NOMO-1 treated with dmso at 0.1 percent for 144 hours (cell line): ENCODE measurements around the gene NUP210.

Experiments
- DNase-seq: peaks from one replicate; lab custom pipeline; 2025; ENCODE audit not compliant: unreplicated experiment; lab: John Stamatoyannopoulos, UW

Gene NUP210

GRCh38 chr3:13377021-13377420 is 43.1 kb downstream of the NUP210 start:
- no peak for DNase-seq

DNA sequence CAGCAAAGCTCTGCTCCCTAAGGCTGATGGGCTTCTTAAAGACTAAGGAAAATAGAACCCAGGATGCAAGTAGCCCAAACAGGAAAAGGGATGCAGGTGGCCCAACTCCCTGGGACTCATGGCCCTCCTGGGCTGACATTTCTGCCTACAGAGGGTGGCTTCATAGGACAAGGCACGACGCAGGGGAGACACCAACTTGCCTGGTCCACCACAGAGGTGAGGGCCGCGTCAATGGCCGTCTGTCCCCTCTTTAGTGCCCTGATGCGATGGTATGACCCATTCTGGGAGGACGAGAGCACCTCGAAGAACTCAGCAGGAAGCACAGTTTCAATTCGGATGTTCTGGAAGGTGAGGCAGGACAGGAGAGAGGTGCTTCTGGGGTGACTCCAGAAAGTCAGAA is 44.0 kb downstream of the NUP210 start:
- DNase-seq, result no peak

GRCh38 chr3:13375464-13375863 is 44.7 kb downstream of the NUP210 start:
- DNase-seq, result no peak

GRCh38 chr3:13373975-13374586 is 46.0 kb downstream of the NUP210 start:
- no peak for DNase-seq

GRCh38 chr3:13372656-13373055 is 47.5 kb downstream of the NUP210 start:
- no peak for DNase-seq

- DNase-seq, result no peak
Measured at GRCh38 chr3:13372126-13372525, 48.0 kb downstream of the NUP210 start.

- DNase-seq, result no peak
Measured at GRCh38 chr3:13371100-13372075, 48.7 kb downstream of the NUP210 start.

GRCh38 chr3:13370609-13371008 is 49.5 kb downstream of the NUP210 start:
- no peak for DNase-seq

- no peak for DNase-seq
Measured at GRCh38 chr3:13370055-13370454, 50.1 kb downstream of the NUP210 start.

DNA sequence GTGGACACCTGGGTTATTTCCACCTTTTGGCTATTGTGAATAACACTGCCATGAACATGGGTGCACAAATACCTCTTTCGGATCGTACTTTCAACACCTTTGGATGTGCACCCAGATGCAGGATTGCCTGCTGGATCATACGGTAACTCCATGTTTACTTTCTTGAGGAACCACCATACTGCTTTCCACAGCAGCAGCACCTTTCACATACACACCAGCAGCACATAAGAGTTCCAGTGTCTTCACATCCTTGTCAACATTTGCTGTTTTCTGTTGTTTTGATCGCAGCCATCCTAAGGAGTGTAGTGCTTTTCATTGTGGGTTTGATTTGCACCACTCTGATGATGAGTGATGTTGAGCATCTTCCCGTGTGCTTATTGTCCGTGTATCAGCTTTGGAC is 51.3 kb downstream of the NUP210 start:
- no peak for DNase-seq

DNA sequence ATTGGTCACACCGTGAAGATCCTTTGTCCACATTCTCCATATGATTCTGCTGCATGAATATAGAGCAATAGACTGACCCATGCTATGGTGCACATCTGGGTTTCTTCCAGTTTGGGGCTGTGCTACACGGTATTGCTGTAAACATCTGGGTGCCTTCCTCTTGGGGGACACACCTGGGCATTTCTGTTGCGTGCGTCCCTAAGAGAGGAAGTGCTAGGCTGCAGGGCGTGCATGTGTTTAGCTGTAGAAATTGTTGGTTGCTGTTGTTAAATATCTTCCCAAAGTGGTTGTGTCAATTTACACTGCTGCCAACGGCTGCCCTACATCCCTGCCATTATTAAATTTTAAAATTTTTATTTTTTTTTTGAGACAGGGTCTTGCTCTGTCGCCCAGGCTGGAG is 52.4 kb downstream of the NUP210 start:
- no peak for DNase-seq

- DNase-seq, result no peak
Measured at GRCh38 chr3:13365390-13366379, 54.4 kb downstream of the NUP210 start.

- DNase-seq, result no peak
Measured at GRCh38 chr3:13364602-13365271, 55.4 kb downstream of the NUP210 start.

GRCh38 chr3:13362551-13362950 is 57.6 kb downstream of the NUP210 start:
- DNase-seq, result no peak

GRCh38 chr3:13359916-13360315 is 60.2 kb downstream of the NUP210 start:
- DNase-seq, result no peak

DNA sequence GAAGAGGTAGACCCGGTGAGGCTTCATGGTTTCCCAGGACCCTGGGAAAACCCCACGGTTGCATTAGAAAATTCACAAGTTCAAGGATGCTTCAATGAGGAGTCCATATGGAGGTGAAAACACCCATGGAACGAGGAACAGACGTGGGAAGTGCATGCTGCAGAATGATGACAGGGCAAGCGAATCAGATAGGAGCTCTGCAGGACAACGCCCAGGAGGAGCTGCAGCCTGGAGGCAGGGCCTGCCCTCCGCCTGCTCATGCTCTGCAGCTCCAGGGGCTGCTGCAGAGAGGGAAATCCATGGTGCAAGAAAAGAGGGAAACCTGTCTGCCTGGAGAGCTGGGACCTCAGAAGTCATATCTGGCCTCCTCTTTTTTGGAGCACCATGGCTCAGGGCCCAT is 61.5 kb downstream of the NUP210 start:
- no peak for DNase-seq

DNA sequence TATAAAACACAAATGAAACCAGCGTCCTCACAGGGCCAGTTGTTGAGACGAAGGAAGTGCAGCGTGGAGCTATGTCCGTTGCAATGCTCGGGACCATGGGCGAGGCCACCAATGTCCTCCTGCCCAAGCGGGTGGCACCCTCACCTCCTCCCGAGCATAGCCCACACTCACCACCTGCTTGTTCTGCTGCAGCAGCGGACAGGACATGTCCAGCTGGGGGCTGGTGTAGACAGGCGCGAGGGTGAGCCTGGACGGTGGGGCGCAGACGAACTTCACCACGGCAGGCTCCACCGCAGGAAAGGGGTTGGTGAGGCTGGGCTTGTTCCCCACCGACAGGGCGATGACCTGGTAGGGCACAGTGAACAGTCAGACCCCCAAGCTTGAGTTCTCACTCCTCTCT is 62.1 kb downstream of the NUP210 start:
- DNase-seq, result no peak

DNA sequence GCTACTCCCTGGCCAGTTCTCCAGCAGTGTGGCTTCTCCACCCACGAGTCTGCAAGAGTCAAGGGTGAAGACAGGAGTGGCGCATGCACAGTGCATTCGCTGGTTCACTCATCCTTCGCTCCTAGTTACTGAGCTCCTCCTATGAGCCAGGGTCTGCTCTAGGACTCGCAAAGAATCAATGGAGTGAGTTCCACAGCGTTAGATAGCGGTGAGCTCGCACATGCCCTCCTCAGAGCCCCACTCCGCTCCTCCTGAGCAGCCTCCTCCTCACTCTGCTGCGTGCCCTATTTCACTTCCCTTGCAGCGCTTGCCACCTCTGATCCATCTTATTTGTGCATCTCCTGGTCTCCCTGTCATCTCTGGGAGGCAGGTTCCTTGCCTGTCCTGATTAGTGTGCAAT is 63.0 kb downstream of the NUP210 start:
- DNase-seq, result no peak

- no peak for DNase-seq
Measured at GRCh38 chr3:13353936-13354542, 66.1 kb downstream of the NUP210 start.

GRCh38 chr3:13353506-13353905 is 66.6 kb downstream of the NUP210 start:
- no peak for DNase-seq
